Colonic mucosa (tissue), 4 donors: Measurements from ENCODE around the gene FNDC3B. TPM values are rescaled to one million over a fixed set of nuclear protein-coding genes. Genes with fewer than 3 reads are reported as not detected.

Experiments
- DNase-seq: peaks from one replicate; pipeline ENCODE4 v3.0.0-alpha.2; 2020
- H3K27ac ChIP-seq: fragments of 200-600 bp; one replicate; pipeline ENCODE4 v1.8.0; 2021
- H3K27me3 ChIP-seq: fragments of 200-600 bp; one replicate; pipeline ENCODE4 v1.8.0; 2021
- H3K36me3 ChIP-seq: fragments of 200-600 bp; one replicate; pipeline ENCODE4 v1.8.0; 2021
- H3K4me1 ChIP-seq: fragments of 200-600 bp; one replicate; pipeline ENCODE4 v1.8.0; 2021; ENCODE audit warnings: mild to moderate bottlenecking
- H3K4me3 ChIP-seq: fragments of 200-600 bp; one replicate; pipeline ENCODE4 v1.8.0; 2021
- H3K9ac ChIP-seq, 2 donors: one replicate each; pipeline ENCODE4 v1.7.0; 2013; ENCODE audit warnings: control low read depth in 2 of 2, low read depth in 2 of 2, low read length in 2 of 2
- H3K9me3 ChIP-seq: fragments of 200-600 bp; one replicate; pipeline ENCODE4 v1.8.0; 2021
- intact Hi-C: fragments of 100-400 bp; cut with DNase I; formaldehyde crosslinking; loops from one replicate; pipeline ENCODE4 v1.14.1; 2022
- total RNA-seq, 2 donors: library from RNA; stranded (reverse); fragmentation: NEBNext Ultra II Directional in 1 of 2; extraction: Animal tissue kit (Norgen Biotek cat#: 25700) in 1 of 2; gene quantifications; one replicate each; pipeline ENCODE4 v1.2.1, GENCODE V29; 2021
- TF ChIP-seq, protein P1 (sequence below): fragments of 200-600 bp; IDR thresholded peaks from one replicate; pipeline ENCODE4 v1.8.0; 2022; ENCODE audit warnings: antibody characterized with exemption, mild to moderate bottlenecking
- donor health status: healthy.
- donor health status: DM: no; HTN: no; CAD: no.
- donor health status: DM: no; HTN: no; CAD: no.

The FNDC3B gene
- total RNA-seq, 2 donors from 2014 or later: 66.7 to 142 TPM

DNA sequence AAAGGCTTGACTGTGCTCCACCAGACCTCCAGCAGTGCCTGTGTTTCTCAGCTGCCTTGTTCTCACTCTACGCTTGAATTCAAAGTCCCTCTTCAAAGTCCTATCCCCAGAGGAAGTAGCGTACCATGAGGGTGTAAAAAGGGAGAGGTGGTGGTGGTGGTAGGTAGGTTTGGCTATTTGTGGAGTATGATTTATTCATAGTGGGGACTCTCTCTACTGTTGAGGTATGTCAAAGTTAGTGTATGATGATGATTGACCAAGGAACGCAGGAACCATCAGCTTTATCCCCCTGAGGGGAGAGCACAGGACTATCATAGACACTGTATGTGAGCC, 271.0 kb downstream of the FNDC3B start:
- Histone ChIP-seq H3K27me3 (no peaks in the 10 kb centered on the region), H3K4me1 (peaks cover 4% of the 10 kb centered on the region), H3K9me3 (no peaks in the 10 kb centered on the region), H3K4me3 (no peak overlapping the region), H3K27ac (no peak overlapping the region), H3K9ac (no peak overlapping the region), H3K36me3 (peaks cover 4% of the 10 kb centered on the region)
- DNase-seq: no peak
- TF ChIP-seq, protein P1, sequence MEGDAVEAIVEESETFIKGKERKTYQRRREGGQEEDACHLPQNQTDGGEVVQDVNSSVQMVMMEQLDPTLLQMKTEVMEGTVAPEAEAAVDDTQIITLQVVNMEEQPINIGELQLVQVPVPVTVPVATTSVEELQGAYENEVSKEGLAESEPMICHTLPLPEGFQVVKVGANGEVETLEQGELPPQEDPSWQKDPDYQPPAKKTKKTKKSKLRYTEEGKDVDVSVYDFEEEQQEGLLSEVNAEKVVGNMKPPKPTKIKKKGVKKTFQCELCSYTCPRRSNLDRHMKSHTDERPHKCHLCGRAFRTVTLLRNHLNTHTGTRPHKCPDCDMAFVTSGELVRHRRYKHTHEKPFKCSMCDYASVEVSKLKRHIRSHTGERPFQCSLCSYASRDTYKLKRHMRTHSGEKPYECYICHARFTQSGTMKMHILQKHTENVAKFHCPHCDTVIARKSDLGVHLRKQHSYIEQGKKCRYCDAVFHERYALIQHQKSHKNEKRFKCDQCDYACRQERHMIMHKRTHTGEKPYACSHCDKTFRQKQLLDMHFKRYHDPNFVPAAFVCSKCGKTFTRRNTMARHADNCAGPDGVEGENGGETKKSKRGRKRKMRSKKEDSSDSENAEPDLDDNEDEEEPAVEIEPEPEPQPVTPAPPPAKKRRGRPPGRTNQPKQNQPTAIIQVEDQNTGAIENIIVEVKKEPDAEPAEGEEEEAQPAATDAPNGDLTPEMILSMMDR: no peak
- intact Hi-C loops: loop anchor here (10.0 kb wide), 1 partner anchor 276 kb away; the partner anchor contains the start of gene FNDC3B

DNA sequence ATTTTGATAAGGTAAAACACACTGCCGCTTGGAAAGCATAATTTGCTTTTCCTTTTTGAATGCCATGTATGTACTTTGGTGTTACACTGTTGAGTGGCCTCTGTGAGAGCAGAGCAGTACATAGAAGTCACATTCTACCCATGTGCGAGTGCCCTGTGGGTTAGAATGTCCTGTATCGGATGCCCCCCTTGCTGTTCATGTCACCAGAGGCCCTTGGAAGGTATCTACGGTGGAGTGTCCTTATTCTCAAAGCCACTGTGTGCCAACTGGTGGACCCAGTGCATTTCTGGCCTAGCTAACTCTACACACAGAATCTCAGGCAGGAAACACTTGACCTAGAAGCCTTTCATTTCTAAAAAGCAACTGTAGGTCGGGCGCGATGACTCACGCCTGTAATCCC, 271.8 kb downstream of the FNDC3B start:
- Histone ChIP-seq H3K4me3 (no peak overlapping the region), H3K9me3 (no peaks in the 10 kb centered on the region), H3K27me3 (no peaks in the 10 kb centered on the region), H3K4me1 (peaks cover 9% of the 10 kb centered on the region), H3K27ac (no peak overlapping the region), H3K9ac (no peak overlapping the region), H3K36me3 (peaks cover 4% of the 10 kb centered on the region)
- DNase-seq: no peak
- TF ChIP-seq, protein P1: no peak
- intact Hi-C loops: loop anchor here (10.0 kb wide), 1 partner anchor 276 kb away; the partner anchor contains the start of gene FNDC3B

DNA sequence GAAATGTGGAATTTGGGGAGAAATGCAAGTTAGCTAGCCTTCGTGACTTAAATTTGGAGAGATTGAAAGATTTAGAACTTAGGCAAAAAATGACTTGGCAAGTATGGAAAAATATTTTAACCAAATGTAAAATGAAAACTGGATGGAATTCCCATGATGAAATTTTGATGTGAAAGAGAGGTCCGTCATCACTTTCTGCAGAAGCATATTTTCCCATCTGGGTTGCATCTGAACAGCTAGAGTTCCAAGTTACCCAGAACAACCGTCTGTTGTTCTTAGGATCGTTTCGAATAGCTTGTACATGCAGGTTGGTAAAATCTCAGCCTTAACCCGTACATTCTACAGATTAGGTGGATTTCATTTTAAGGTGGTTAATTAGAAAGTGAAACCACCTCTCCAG, 272.6 kb downstream of the FNDC3B start:
- intact Hi-C loops: loop anchor here (10.0 kb wide), 1 partner anchor 277 kb away; the partner anchor contains the start of gene FNDC3B

DNA sequence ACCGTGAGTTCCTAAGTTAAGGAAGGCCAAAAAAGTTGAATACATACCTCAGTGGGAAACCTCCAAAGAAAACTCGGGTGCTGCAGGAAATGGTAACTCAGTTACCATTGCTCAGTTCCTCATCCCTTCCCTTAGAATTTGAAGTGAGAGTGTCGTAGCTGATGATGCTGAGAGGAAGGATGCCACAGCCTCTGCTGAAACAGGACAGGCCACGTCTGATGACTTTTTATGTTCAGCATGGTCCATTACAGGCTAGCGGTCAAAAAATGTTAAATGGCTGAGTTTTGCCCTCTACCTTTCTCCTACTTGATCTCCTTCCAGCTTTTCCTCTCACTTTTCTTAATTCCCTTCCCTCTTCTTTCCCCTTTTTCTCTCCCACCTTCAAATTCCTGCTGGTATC, 273.3 kb downstream of the FNDC3B start:
- Histone ChIP-seq H3K4me1 (peaks cover 12% of the 10 kb centered on the region), H3K4me3 (no peak overlapping the region), H3K36me3 (peaks cover 4% of the 10 kb centered on the region), H3K27ac (no peak overlapping the region), H3K9ac (no peak overlapping the region), H3K27me3 (no peaks in the 10 kb centered on the region), H3K9me3 (no peaks in the 10 kb centered on the region)
- TF ChIP-seq, protein P1: no peak
- DNase-seq: no peak
- intact Hi-C loops: loop anchor here (10.0 kb wide), 1 partner anchor 278 kb away; the partner anchor contains the start of gene FNDC3B

More for the DNA sequence above, 272.6 kb downstream of the FNDC3B start:
- no peaks in the 10 kb centered on the region for H3K9me3 ChIP-seq
- H3K4me1 ChIP-seq: peaks cover 9% of the 10 kb centered on the region
- H3K9ac ChIP-seq: no peak overlapping the region
- TF ChIP-seq, protein P1: no peak
- no peak for DNase-seq
- no peak overlapping the region for H3K27ac ChIP-seq
- no peak overlapping the region for H3K4me3 ChIP-seq
- H3K36me3 ChIP-seq: peaks cover 4% of the 10 kb centered on the region
- H3K27me3 ChIP-seq: no peaks in the 10 kb centered on the region

DNA sequence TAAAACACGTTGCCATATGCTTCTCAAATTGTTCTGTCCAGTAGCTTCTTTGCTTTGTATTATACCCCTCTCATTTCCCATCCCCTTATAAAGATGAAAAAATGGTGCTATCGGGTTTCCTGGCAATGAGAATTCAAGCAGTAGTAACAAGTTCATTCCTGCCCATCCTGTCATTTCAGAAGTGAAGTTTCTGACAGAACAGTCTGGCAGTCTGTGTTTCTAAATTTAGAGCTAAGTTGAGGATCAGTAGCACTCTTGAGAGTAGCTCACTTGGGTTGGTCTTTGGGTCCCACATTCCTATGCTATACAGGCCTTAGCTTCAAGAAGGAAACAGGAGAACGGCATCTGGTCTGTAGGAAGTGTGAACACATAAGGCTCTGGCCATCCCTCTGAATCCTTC, 274.3 kb downstream of the FNDC3B start:
- peak overlapping the region in 1 of 2 donors; percentile 5 for H3K9ac ChIP-seq
- no peak for DNase-seq
- H3K4me1 ChIP-seq: peaks cover 12% of the 10 kb centered on the region
- TF ChIP-seq, protein P1: no peak
- H3K27ac ChIP-seq: no peak overlapping the region
- peaks cover 4% of the 10 kb centered on the region for H3K36me3 ChIP-seq
- H3K4me3 ChIP-seq: no peak overlapping the region
- intact Hi-C loops: loop anchor here (10.0 kb wide), 1 partner anchor 279 kb away; the partner anchor contains the start of gene FNDC3B
- H3K27me3 ChIP-seq: no peaks in the 10 kb centered on the region
- no peaks in the 10 kb centered on the region for H3K9me3 ChIP-seq
